HG03064 (cell line): ENCODE results near the gene TXNIP.

Experiments used
- ATAC-seq: cut with Tn5 transposase; IDR thresholded peaks from one replicate; pipeline ENCODE4 v1.9.1; 2021; ENCODE audit warnings: low read depth; ENCODE audit not compliant: unreplicated experiment

TXNIP gene

DNA sequence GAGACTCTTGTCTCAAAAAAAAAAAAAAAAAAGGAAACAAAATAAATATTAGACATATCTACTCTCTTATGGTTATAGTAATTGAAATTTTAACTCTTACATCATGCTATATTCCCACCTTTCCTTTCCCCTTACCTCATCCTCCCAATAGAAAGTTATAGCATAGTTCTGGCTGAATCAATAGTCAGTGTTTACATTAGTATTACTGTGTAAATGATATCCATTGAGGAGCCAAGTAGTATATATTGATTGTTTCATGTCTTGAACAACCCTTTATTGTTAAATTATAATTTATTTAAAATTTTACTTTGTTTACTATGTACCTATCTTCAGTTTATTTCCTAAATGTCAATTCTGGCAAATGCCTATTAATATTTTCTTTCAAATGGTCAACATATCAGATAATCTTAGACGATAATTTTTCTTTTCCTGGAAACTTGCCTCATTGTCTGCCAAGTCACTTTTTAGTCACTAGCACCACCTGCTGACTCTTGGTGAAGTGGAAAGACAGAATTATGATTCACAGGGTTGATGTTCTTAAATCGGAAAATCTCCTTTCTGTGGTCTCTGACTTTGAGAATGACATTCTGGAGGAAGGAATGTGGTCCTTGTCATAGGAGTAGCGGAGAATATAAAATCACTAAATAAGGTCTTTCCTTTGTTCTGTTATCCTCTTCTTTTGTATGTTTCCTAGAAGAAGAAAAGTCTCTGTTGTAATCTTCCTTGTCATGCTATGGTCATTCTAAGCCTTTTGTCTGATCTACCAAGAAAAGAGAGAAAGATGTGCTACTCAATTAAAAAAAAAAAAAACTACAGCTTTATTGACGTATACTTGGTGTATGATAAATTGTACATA, 16.6 kb upstream of the TXNIP start:
- ATAC-seq, result no peak

- no peak for ATAC-seq
Measured at GRCh38 chr1:146010126-146010738, 13.9 kb upstream of the TXNIP start.

- no peak for ATAC-seq
Measured at GRCh38 chr1:146007489-146008133, 11.2 kb upstream of the TXNIP start.

GRCh38 chr1:146001709-146002108, 5.3 kb upstream of the TXNIP start:
- no peak for ATAC-seq

DNA sequence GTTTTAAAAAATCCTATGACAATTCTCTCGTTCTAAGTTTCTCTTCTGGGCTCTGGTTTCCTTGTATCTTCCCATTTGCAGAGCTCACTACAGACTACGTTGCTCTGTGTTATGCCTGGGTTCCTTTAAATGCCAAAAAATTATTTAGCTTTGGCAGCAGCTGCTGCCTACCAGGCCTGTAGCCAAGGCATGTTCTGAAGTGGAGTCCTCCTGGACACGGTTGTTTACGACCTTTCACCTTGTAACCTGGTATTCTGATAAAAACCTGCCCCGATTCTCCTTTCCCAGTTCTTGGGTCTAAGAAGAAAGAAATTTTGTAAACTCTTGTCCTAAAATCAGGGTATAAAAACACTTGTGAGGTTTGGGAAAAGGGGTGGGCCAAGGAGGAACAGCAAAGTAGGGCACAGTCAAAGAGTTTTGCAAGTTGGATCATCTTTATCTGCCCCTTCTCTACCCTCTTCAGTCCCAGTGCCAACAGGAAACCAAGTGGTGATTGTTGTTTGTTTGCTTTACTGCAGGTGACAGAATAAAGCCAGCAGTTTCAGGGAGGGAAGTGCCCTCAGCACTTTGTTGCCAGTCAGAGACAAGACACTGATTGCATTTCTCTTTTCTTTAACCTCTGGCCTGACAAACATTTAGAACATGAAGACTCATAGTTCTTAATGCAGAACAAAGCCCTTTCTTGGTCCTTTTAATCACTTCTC, 3.1 kb upstream of the TXNIP start:
- no peak for ATAC-seq

DNA sequence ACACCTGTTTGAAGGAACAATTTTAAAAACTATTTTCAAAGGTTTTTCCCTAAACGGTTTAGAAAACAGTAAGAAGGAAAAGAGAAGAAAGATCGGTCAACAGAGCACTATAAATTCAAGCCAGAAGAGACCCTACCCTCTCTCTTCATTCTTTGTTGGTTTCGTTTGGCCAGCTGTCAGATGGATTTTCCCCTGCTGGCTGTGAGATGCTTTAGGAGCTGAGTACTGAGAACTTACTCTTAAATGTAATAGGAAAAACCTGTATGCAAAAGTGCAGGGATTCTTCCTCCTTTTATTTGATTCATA, 1.3 kb upstream of the TXNIP start:
- ATAC-seq, result no peak

DNA sequence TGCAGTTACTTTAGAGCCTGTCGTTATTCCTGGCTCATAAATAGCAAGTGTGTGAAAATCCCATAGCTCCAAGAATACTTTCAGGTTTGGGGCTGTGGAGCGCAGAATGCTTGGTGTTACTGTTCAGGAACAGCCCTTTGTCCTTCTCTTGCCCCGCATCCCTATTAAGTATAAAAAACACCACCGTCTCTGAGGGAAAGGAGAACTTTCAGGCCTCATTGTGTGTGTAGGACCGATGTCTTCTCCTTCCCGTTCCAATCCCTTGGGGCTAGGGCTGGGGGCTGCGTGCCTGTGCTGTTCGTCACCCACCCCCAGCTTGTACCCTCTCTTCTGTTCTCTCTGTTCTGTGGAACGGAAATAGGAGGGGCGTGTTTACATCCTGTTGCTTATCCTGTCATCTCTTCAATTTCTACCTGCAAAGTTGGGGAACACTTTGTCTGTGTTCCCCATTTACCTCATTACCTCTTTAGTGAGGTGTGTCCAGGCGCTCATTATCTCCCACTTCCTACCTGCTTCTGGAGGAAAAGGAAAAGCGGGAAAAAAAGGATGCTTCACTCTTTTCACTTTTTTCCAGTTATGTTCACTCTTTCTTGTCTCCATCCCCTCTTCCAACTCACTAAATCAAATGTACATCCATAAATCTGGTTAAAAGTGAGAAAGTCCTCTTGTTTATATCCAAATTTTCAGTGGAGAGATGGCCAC, 788 bp upstream of the TXNIP start:
- no peak for ATAC-seq

DNA sequence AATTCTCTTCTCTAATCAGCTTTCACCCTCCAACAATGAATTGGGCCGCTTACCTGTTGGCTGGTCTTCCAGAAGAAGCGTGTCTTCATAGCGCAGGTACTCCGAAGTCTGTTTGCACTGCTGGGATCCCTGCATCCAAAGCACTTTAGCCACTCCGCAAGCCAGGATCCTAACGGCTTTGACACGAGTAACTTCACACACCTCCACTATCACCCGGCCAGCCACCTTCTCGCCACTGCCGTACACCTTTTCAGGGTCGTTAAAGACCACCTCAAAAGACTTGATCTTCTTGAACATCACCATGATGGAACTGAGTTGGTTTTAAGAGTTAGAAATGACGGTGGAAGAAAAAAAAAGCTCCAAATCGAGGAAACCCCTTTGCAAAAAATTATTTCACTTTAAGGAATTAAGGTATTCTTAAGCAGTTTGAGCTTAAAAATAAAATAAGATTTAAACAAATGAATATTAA, 381 bp downstream of the TXNIP start:
- no peak for ATAC-seq

- no peak for ATAC-seq
Measured at GRCh38 chr1:145995148-145995881, 1.1 kb downstream of the TXNIP start.

- no peak for ATAC-seq
Measured at GRCh38 chr1:145994391-145995120, 1.8 kb downstream of the TXNIP start.

- ATAC-seq, result no peak
Measured at GRCh38 chr1:145993618-145994390, 2.6 kb downstream of the TXNIP start.

GRCh38 chr1:145992958-145993617, 3.3 kb downstream of the TXNIP start:
- ATAC-seq, result no peak

DNA sequence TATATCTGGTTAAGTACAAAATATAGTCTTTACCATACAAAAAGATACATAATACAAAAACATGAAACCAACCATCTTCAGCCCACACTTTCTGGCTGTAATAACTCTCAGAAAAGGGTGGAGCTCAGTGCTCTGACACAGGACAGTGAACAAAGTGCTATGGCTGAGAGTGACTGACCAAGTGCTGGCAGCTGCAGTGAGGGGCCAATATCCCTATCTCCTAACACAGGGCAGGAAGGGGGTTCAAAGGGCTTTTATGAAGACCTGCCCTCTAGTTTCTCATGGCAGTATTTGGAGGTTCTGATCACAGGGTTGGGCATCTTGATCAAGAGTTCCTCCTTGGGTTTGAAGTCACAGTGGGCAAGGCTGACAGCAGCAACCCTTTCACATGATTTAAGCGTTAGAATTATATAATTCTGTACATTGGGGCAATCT, 3.9 kb downstream of the TXNIP start:
- no peak for ATAC-seq

DNA sequence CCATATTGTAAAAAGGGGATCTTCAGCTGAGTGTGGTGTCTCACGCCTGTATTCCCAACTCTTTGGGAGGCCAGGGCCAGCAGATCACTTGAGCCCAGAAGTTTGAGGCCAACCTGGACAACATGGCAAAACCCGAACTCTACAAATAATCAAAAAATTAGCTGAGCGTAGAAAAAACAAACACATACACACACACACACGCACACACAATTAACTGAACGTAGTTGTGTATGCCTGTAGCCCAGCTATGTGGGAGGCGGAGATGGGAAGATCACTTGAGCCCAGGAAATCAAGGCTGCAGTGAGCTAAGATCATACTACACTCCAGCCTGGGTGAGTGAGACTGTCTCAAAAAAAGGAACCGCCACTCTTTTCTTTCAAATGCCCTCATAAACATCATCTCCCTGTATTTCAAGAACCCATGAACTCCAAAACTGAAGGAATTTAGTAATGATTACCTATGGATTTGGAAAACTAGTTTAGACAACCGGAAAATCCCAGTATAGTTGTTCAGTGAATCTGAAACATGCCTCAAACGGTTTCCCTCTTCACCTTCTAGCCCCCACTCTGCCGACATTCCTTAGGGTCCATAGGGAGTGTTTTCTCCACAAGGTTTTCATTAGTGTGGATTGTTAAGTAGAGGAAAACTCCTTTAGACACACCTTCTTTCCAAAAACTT, 4.5 kb downstream of the TXNIP start:
- no peak for ATAC-seq

- ATAC-seq, result no peak
Measured at GRCh38 chr1:145990249-145990855, 6.0 kb downstream of the TXNIP start.

- ATAC-seq, result no peak
Measured at GRCh38 chr1:145988773-145989172, 7.6 kb downstream of the TXNIP start.

DNA sequence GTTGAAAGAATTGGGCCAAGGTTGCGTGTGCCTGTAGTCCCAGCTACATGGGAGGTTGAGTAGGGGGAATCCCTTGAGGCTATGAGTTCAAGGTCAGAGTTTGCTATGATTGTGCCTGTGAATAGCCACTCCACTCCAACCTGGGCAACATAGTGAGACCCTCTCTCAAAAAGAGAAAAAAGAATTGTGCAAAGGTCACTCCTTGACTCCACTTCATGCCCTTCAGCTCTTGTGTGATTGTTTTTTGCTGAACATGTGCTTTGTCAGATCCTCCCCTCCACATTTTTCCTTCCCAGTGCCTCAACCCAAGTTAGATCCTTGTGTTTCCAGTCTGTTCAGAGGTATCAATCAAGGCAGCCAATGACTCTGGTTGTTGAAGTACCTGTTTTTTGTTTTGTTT, 8.5 kb downstream of the TXNIP start:
- ATAC-seq, result no peak
